CD4-positive, alpha-beta T cell treated with Interleukin-17A for 4 hours (primary cell): ENCODE measurements around the gene CCDC66.

Experiments
- DNase-seq: peaks from one replicate; pipeline ENCODE4 v3.0.0-alpha.2; 2020; ENCODE audit warnings: mixed read lengths

The CCDC66 gene

DNA sequence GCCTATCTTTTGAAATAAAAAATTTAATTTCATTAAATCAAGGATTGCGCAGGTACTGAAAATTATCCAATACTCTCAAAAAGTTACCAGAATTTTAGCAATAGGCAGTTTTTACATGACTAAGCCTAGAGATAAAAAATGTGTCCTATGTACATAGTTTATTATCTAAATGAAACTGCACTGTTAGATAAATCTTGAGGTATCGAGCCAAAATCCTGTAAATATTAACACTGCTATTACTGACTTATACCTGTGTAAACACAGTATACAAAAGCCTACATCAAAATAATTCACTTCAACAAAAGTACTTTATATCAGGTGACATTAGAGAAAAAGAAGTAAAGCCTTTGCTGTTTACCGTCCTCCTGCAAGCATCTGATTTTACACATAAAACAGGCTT, 65.4 kb downstream of the CCDC66 start:
- no peak for DNase-seq

GRCh38 chr3:56624725-56625124, 67.8 kb downstream of the CCDC66 start:
- DNase-seq = no peak

DNA sequence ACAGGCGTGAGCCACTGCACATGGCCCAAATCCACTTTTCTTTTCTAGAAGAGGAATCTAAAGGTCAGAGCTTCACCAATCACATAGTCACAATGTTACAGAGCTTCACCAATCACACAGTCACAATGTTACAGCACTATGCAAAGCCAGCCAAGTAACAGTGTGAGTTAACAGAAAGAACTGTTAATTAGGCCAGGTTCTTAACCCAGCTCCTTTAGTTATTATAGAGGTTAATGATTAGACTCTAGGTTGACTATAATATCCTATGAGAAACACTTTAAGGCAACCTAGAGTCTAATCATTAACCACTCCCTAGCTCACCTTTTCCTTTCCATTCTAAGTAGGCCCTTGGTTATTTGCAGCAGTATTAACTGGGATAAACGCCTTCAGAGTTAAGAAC, 72.1 kb downstream of the CCDC66 start:
- no peak for DNase-seq

GRCh38 chr3:56629451-56629850, 72.5 kb downstream of the CCDC66 start:
- DNase-seq = no peak

- DNase-seq = no peak
Observed at GRCh38 chr3:56630966-56631365, 74.0 kb downstream of the CCDC66 start.

- DNase-seq = no peak
Observed at GRCh38 chr3:56633181-56633580, 76.2 kb downstream of the CCDC66 start.

DNA sequence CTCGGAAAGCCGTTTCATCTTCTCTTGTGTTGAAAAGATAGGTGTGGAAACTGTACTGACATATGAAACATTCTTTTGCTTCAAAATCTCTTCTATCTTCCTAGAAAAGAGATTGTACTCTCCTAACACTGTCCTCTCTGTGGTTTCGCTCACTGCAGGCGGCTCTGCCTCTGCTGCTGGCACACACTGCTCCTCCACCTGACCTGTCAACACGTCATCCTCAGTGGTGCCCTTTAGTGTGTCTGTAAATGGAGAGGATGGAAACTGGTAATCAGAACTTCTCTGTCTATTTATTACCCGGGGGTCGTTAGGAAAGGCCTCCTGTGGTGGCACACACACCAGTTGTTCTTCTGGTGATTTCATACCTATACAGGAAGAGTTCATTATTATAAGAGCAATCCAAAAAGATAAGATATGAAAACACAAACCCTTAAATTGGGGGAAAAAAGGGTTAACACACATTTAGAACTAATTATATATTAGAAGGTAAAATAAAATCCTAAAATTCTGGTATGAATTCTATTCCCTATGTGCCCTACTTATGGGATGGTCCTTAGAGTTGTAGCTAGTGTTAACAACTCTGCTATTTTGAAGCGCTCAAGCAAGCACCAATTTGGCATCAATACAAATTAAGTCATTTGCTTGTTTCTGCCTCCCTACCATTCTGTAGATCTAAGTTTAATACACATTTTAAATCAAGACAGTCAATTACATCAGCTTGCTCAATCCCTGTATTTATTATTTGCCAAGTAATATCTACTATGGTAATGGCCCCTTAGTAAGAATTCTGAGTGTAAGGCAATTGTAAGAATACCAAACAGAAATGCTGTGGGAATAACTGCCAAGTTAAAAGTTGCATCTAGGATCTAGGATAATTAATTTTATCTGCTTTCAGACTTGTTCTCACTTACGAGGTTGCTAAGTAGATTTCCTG, 76.9 kb downstream of the CCDC66 start:
- no peak for DNase-seq

DNA sequence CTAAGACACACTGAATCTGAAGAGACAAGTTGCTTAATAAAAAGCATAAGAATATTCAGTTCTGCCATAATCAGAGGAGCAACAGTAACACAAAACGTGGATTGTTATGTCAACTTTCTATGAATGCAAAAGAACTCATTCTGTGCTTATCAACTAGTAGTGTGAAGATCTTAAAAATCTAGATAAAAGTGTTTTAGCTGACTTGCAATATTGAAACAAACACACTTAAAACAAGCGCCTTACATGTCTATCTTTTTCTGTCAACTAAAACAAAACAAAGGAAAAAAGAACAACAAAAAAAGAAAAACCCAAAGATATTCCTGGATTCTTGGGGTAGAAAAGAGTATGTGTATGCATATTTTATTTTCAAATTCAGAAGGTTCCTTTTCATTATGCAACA, 88.4 kb downstream of the CCDC66 start:
- DNase-seq = no peak

- DNase-seq = no peak
Observed at GRCh38 chr3:56654460-56654859, 97.5 kb downstream of the CCDC66 start.

- DNase-seq = no peak
Observed at GRCh38 chr3:56655709-56656108, 98.7 kb downstream of the CCDC66 start.

DNA sequence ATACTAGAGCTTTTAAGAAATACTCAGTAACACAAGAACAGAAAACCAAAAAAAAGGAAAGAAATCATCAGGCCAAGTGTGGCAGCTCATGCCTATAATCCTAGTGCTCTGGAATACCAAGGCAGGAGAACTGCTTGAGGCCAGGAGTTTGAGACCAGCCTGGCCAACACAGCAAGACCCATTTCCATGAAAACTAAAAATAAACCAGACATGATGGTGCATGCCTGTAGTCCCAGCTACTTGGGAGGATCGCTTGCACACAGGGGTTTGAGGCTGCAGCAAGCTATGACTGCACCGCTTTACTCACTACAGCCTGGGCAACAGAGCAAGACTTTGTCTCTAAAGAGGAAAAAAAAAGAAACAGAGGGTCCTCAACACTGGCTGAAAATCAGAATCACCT, 107.8 kb downstream of the CCDC66 start:
- DNase-seq = no peak

- no peak for DNase-seq
Observed at GRCh38 chr3:56667973-56668579, 111.1 kb downstream of the CCDC66 start.
